ENCODE measurements around the gene SYDE2.

DNA sequence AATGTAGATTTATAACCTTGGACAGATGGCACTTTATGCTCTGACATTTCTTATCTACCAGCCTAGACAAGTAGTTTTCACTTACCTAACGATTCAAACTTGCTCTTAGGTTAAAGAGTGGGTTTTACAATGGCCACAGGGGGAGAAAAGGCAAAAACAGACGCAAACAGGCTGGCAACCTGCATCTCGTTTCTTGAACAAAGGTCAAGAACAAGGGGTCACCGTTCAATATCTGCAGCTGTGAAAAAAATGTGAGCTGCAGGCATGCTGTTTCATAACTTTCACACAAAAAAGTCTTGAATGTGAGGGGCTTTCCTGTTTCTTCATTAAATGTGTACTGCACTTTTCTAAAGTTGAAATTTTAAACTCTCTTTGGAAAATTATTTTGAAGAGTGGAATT, 49.4 kb downstream of the SYDE2 start:
- no peak for TF ChIP-seq EZH2 (IDR thresholded peaks at IDR 0.05)
- TF ChIP-seq POLR2AphosphoS5 (IDR thresholded peaks at IDR 0.05; ENCODE audit: borderline replicate concordance, low read depth, low read length) = no peak
